ENCODE results near the gene TMEM184A.

Gene TMEM184A

GRCh38 chr7:1555813-1556543 is at the start of gene TMEM184A:
TSS of gene TMEM184A (minus strand) at chr7:1556205. CDS start at chr7:1555484, 721 bp downstream.
- DNase-seq (ENCODE audit: low spot score): no peak

- no peak for DNase-seq (ENCODE audit: low spot score)
Observed at GRCh38 chr7:1604383-1604782, 48.4 kb upstream of the TMEM184A start.

- no peak for DNase-seq (ENCODE audit: low spot score)
Observed at GRCh38 chr7:1603346-1604225, 47.6 kb upstream of the TMEM184A start.

GRCh38 chr7:1602386-1602785 is 46.4 kb upstream of the TMEM184A start:
- DNase-seq (ENCODE audit: low spot score): no peak

- no peak for DNase-seq (ENCODE audit: low spot score)
Observed at GRCh38 chr7:1601956-1602355, 46.0 kb upstream of the TMEM184A start.

- DNase-seq (ENCODE audit: low spot score): no peak
Observed at GRCh38 chr7:1599640-1600395, 43.8 kb upstream of the TMEM184A start.

- DNase-seq (ENCODE audit: low spot score): no peak
Observed at GRCh38 chr7:1598961-1599639, 43.1 kb upstream of the TMEM184A start.

- DNase-seq (ENCODE audit: low spot score): no peak
Observed at GRCh38 chr7:1598286-1598685, 42.3 kb upstream of the TMEM184A start.

GRCh38 chr7:1597791-1598190 is 41.8 kb upstream of the TMEM184A start:
- DNase-seq (ENCODE audit: low spot score): no peak

GRCh38 chr7:1597066-1597760 is 41.2 kb upstream of the TMEM184A start:
- no peak for DNase-seq (ENCODE audit: low spot score)

GRCh38 chr7:1596181-1597043 is 40.4 kb upstream of the TMEM184A start:
- DNase-seq (ENCODE audit: low spot score): no peak

GRCh38 chr7:1595636-1596035 is 39.6 kb upstream of the TMEM184A start:
- DNase-seq (ENCODE audit: low spot score): no peak

- DNase-seq (ENCODE audit: low spot score): no peak
Observed at GRCh38 chr7:1595027-1595426, 39.0 kb upstream of the TMEM184A start.

GRCh38 chr7:1593904-1594421 is 38.0 kb upstream of the TMEM184A start:
- DNase-seq (ENCODE audit: low spot score): no peak

- no peak for DNase-seq (ENCODE audit: low spot score)
Observed at GRCh38 chr7:1593091-1593866, 37.3 kb upstream of the TMEM184A start.

- DNase-seq (ENCODE audit: low spot score): no peak
Observed at GRCh38 chr7:1592299-1592871, 36.4 kb upstream of the TMEM184A start.

- no peak for DNase-seq (ENCODE audit: low spot score)
Observed at GRCh38 chr7:1591876-1592275, 35.9 kb upstream of the TMEM184A start.

- DNase-seq (ENCODE audit: low spot score): no peak
Observed at GRCh38 chr7:1591396-1591795, 35.4 kb upstream of the TMEM184A start.

GRCh38 chr7:1590887-1591286 is 34.9 kb upstream of the TMEM184A start:
- DNase-seq (ENCODE audit: low spot score): no peak
